Putamen (tissue), 1 donor: ENCODE measurements around the gene PAGE4.

Source experiments
- DNase-seq: peaks from one replicate; pipeline ENCODE4 v3.0.0-alpha.2; 2016; ENCODE audit warnings: low spot score

The PAGE4 gene

GRCh38 chrX:49876750-49877149 is 47.6 kb downstream of the PAGE4 start:
- DNase-seq: peak; percentile 14

GRCh38 chrX:49877397-49878101 is 48.4 kb downstream of the PAGE4 start:
- no peak for DNase-seq

- DNase-seq: peak; percentile 11
Observed at GRCh38 chrX:49878128-49878833, 49.2 kb downstream of the PAGE4 start.

GRCh38 chrX:49878834-49879655 is 49.9 kb downstream of the PAGE4 start, which contains the start of gene USP27X:
TSS of gene USP27X (plus strand) at chrX:49879484. CDS start at chrX:49880308, 824 bp downstream.
- DNase-seq: peak; percentile 85

- DNase-seq: no peak
Observed at GRCh38 chrX:49879656-49880277, 50.7 kb downstream of the PAGE4 start.

GRCh38 chrX:49880668-49881067 is 51.6 kb downstream of the PAGE4 start:
- no peak for DNase-seq
